ENCODE measurements around the gene VAMP1. TPM values are rescaled to one million over a fixed set of nuclear protein-coding genes. Genes with fewer than 3 reads are reported as not detected.

The VAMP1 gene
- total and polyA plus RNA-seq, 2 donors (not counting 3 experiments of a cell fraction or from before 2014, with no cell fraction given): 7.0 to 9.0 TPM

- dilution Hi-C loops (cut with MboI; ENCODE audit: extremely low pct_ligation_motif_present, low sequenced_read_pairs) (no loop called here), intact Hi-C loops (cut with micrococcal nuclease) (loop anchor here (1.0 kb wide), 3 partner anchors 21 to 128 kb away; partner anchors contain the start of gene LTBR)
- no peaks in the 10 kb centered on the region for H3K9me1 ChIP-seq (replicated peaks; ENCODE audit: control insufficient read depth, extremely low read depth, insufficient read depth, low read length)
- POLR2A ChIA-PET: interaction anchor here (0.6 to 1.2 kb wide), 4 partner anchors 14 to 634 kb away, joined by 3 to 5 read pairs (median 5); partner anchors contain the start of gene VAMP1
- no peaks in the 10 kb centered on the region for H3K9me3 ChIP-seq (replicated peaks; ENCODE audit: control insufficient read depth, insufficient read depth, low read length)
- peak within 1 kb of the TSS; percentile 49 for H3K9ac ChIP-seq (replicated peaks; ENCODE audit: extremely low read depth, insufficient read depth, low read length)
- peak; percentile 96 for FAIRE-seq
- no peaks in the 10 kb centered on the region for H3K79me2 ChIP-seq (ENCODE audit: control insufficient read depth, insufficient read depth, low read length)
- peak; percentile 89 for DNase-seq (ENCODE audit: low read depth, low spot score)
- H4K20me1 ChIP-seq (replicated peaks; ENCODE audit: control insufficient read depth, extremely low read depth, insufficient read depth, low read length): no peaks in the 10 kb centered on the region
- peaks cover 27% of the 10 kb centered on the region for H3K4me1 ChIP-seq (ENCODE audit: control insufficient read depth, extremely low read depth, insufficient read depth, low read length)
- TF ChIP-seq MYC (IDR thresholded peaks at IDR 0.05; ENCODE audit: low read depth, low read length) (no peak), GATA2 (IDR thresholded peaks at IDR 0.05; ENCODE audit: insufficient read depth, insufficient read length, low read depth, low read length) (no peak), EZH2 (IDR thresholded peaks at IDR 0.05; ENCODE audit: borderline replicate concordance, low read depth, low read length, severe bottlenecking) (no peak), POLR2AphosphoS5 (IDR thresholded peaks at IDR 0.05; ENCODE audit: insufficient read depth, low read depth, low read length) (peak; percentile 57), JUN (IDR thresholded peaks at IDR 0.05; ENCODE audit: borderline replicate concordance, insufficient read depth, insufficient read length, low read depth) (no peak), POLR2A (IDR thresholded peaks at IDR 0.05; ENCODE audit: low read depth, low read length) (peak; percentile 41), MAX (IDR thresholded peaks at IDR 0.05; ENCODE audit: insufficient read depth, insufficient read length) (peak; percentile 46), FOS (IDR thresholded peaks at IDR 0.05; ENCODE audit: borderline replicate concordance, insufficient read depth, low read length) (no peak), CTCF (IDR thresholded peaks at IDR 0.05; ENCODE audit: extremely low read depth in 1 of 2, insufficient read depth in 1 of 2, low read depth in 1 of 2, low read length in 2 of 2) (no peak)
- H2AFZ ChIP-seq (ENCODE audit: low read depth, low read length): peak within 1 kb of the TSS; percentile 79
- BruUV-seq (replicated peaks): no TSS peak
- peak within 1 kb of the TSS; percentile 6 to 51 (median 31) for H3K4me3 ChIP-seq (replicated peaks in 1 of 3; ENCODE audit: insufficient read depth in 1 of 3, low read depth in 1 of 3, low read length in 3 of 3)
- peak within 1 kb of the TSS; percentile 62 for H3K27ac ChIP-seq (ENCODE audit: insufficient read depth, low read depth, low read length)
- no peaks in the 10 kb centered on the region for H3K27me3 ChIP-seq (ENCODE audit: control insufficient read depth in 2 of 2, insufficient read depth in 2 of 2, low read length in 2 of 2)
- no peaks in the 10 kb centered on the region for H3K36me3 ChIP-seq (ENCODE audit: control insufficient read depth in 2 of 2, extremely low read depth in 1 of 2, insufficient read depth in 2 of 2, low read length in 2 of 2)
- H3K4me2 ChIP-seq (ENCODE audit: insufficient read depth, low read length): peak within 1 kb of the TSS; percentile 62
- CTCF ChIA-PET: interaction anchor here (0.7 to 3.0 kb wide), 7 partner anchors 8 to 154 kb away, joined by 3 to 25 read pairs (median 5); no protein-coding TSS in a partner anchor
Observed at GRCh38 chr12:6451348-6452244, 18.9 kb downstream of the VAMP1 start, which contains the start of gene TAPBPL. TSS of gene TAPBPL (plus strand) at chr12:6452042. CDS start at chr12:6452249, 207 bp downstream.

Measured in endothelial cell of umbilical vein (primary cell).